ENCODE data around the gene POU6F2.

The POU6F2 gene

GRCh38 chr7:39404907-39405306 is 427.2 kb downstream of the POU6F2 start:
- no peak for DNase-seq (ENCODE audit: low read depth)

GRCh38 chr7:39405581-39405980 is 427.9 kb downstream of the POU6F2 start:
- no peak for DNase-seq (ENCODE audit: low read depth)

DNA sequence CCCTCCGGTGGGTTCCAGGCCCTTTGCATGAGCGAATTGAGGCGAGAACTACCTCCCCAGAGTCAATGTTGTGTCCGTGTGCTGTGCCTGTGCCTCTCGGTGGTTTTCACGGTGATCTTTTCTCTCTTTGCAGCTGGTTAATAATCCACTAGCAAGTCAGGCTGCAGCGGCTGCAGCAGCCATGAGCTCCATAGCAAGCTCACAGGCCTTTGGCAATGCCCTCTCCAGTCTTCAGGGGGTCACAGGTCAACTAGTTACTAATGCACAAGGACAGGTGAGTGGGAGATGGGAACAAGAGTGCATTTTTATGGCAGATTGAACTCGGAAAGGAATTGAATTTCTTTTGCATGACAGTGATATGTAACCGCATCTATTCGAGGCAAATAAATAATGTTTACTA is 428.8 kb downstream of the POU6F2 start:
- DNase-seq (ENCODE audit: low read depth): no peak

DNA sequence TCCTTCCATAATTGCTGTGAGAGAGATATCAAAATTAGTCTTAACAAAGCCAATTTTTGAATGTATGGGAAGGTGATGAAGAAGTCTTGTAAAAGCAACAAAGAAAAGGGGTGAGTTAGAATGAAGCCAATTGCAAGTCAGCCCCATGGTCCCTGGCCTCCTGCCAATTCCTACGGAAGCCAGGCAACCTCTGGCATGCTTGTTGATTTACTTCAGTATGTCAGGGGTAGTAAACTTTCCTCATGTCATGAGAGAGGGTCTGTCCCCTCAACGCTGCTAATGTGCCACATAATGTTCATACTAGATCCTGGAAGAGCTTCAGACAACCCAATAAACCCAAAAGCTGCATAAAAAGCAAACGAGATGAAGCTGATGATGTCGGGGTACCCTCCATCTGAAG is 429.4 kb downstream of the POU6F2 start:
- no peak for DNase-seq (ENCODE audit: low read depth)

DNA sequence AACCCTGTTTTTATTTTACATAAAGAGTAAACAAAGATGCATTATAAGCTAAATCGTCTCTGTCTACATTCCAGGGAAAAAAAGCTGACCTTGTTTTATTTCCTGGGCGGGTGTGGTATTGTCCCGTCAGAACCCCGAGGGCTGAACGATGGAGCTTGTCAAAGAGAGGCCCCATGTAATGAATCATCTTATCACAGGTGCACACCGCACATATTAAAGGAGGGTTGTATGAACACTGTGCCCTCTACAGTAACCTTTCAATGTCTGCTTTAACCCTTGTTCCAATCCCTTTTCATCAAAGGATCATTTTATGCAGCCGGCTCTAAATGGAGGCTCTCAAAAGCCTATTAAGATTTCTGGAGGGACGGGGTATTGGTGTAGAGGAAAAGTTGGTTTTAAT is 430.0 kb downstream of the POU6F2 start:
- no peak for DNase-seq (ENCODE audit: low read depth)

DNA sequence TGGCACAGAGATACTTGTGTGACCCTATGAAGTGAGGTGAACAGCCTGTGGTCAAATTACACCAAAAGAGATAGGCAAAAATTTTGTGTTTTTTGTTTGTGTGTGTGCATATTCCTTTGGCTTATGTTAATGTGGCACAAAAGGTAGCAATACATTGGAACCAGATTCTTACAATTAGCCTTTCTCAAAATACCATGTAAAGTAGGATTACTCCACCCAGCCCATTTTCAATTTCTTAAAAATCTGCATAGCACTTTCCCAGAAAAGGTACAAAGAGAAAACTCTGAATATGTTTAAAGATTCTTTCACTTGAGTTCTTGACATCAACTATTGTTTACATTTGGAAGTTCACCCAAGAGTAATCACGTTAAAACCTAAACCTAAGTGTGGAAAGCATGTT is 431.2 kb downstream of the POU6F2 start:
- DNase-seq (ENCODE audit: low read depth): no peak

GRCh38 chr7:39410582-39410981 is 432.9 kb downstream of the POU6F2 start:
- no peak for DNase-seq (ENCODE audit: low read depth)

DNA sequence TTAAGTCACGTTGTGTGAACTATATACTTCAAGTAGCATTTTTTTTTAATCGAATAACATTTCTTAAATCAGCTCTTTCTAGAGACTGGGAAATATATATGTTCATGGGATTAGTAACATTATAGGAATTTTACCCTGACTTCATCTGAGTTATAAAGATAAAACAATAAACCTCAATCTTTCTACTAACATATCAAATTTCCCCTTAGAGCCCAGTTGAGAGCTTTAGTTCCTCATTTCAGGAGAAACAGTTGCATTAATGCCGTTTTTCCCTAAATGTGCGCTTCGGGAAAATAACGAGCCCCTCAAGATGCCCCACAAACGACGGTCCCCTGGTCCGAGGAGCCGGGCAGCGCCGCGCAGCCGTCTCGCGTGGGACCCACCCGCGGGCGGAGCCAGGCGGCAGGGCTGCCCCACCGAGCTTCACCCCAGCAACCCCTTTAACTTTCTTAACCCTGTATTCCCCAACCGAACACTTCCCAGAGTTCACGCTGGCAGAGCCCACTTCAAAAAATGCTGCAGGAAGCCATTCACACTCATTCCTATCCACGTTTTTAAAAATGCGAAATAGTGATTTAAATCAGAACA is 436.0 kb downstream of the POU6F2 start:
- no peak for DNase-seq (ENCODE audit: low read depth)

DNA sequence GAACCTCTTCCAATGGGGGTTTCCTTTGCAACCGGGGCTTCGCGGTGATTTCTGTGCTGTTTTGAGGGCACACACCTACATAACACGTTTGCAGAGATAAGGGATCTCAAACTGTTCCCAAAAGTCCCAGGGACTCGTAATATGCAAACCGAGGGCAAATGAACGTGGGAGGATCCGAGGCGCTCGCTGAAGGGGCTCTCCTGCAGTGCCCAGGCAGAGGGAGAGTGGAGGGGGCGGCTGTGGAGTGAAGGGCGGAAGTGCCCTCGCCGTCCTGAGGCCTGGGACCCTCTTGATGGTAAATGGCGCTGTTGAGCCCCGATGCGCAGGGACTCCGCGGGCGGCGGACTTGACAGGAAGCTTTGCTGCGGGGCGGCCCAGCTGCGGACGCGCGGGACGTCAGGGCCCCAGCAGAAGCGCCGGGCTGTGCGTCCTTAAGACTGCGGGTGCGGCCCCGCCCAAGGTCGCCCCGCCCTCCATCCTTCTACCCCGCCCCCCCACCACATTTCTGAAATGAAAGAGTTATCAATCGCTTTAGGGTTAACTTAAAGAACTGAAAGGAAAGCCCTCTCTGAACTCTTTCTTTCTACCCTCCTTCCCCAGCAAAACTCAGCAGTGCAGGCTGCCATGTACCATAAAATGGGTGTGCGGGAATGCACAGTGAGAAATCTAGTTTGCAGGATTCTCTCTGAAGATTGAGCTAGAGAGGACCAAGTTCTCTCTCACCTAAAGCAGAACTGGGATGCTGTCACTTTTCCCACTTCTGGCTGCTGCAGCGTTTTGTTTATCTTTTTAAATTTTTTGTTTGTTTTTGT is 436.7 kb downstream of the POU6F2 start:
- no peak for DNase-seq (ENCODE audit: low read depth)

DNA sequence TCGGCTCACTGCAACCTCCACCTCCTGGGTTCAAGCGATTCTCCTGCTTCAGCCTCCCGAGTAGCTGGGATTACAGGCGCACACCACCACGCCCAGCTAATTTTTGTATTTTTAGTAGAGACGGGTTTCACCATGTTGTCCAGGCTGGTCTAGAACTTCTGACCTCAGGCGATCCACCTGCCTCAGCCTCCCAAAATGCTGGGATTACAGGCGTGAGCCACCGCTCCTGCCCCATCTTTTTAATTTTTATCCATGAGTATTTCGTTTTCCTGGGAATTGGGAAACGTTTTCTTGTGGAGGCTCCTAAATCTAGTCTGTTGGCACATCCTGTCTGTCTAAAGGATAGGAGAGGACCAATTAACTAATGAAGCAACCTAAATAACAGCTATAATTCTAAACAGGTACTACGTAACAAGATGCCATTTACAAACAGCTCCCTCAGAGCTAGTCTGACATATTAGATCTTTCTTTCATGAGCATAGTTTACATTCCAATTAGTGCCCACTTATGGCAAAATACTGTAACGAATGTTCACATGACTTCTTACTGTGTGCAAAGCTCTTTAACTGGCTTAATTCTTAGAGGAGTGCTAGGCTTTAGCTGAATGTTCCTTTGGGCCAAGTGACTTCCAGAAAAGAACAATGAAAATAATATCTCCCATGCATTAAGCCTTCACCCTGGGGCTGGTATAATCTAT is 437.5 kb downstream of the POU6F2 start:
- DNase-seq (ENCODE audit: low read depth): no peak

- DNase-seq (ENCODE audit: low read depth): no peak
Measured at GRCh38 chr7:39416866-39417265, 439.2 kb downstream of the POU6F2 start.

DNA sequence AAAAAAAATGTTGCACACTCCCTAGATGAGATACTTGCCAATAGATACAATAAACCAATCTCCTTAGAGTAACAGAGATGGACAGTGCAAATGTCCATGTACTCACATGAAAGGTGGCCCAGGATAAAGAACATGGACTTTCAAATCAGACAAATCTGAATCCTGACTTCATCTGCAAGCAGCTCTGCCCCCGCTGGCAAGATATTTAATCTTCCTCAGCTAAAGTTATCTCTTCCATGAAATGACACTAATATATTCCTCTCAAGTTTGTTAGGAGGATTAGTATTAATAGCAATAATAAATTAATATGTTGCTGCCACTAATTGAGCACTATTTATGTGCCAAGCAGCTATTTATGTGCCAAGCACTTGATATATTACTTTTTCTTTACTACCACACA is 439.9 kb downstream of the POU6F2 start:
- DNase-seq (ENCODE audit: low read depth): no peak

DNA sequence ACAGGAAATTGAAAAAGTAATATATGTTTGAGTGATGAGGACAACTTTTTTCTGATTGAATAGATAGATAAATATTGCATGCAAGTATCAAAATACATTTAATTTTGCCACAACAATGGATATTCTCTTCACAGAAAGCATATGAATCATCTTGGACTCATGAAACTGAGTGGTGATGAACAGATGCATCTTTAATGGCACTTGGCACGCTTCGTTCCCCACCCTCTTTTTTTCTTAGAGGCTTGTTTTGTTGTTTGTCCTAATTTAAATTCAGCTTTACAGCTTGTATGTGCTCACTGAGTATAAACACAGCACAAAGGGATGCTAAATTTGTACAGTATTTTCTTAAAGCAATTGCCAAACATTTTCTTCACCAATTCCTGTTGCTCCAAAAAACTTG is 443.5 kb downstream of the POU6F2 start:
- no peak for DNase-seq (ENCODE audit: low read depth)

DNA sequence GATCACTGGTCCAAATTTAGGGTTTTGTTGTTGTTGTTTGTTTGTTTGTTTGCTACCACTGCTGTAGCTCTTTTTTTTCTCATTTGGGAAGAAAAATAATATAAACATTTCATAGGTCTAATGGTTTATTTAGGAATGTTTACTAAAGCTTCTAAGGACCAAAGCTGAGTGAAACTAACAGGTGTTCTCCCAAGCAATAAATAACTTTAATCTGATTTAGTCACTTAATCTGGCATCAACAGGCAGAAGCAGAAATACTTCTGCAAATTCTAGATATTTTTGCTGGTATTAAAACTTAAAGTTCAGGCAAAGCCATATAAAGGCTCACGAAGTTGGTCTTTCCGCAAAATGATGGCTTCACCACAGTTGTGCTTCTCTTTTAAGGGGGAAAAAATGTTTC is 444.0 kb downstream of the POU6F2 start:
- no peak for DNase-seq (ENCODE audit: low read depth)

DNA sequence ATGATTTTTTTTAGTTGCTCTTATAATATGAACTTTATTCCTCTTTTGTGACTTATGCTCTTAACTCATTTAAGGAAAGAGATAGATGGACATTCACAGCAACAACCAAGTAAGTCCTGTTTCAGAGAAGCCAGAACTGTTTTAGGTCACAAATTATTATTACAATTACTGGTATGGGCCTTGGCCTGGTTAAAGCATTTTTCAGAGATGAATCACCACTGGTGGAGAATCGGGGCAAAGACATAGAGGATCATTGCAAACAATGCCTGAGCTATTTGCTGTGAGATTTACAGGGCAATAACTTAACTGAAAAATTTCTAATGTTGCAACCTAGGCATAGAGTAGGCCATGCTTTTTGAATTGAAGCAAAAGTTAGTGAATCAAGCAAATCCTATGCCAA is 450.5 kb downstream of the POU6F2 start:
- DNase-seq (ENCODE audit: low read depth): peak; percentile 74

DNA sequence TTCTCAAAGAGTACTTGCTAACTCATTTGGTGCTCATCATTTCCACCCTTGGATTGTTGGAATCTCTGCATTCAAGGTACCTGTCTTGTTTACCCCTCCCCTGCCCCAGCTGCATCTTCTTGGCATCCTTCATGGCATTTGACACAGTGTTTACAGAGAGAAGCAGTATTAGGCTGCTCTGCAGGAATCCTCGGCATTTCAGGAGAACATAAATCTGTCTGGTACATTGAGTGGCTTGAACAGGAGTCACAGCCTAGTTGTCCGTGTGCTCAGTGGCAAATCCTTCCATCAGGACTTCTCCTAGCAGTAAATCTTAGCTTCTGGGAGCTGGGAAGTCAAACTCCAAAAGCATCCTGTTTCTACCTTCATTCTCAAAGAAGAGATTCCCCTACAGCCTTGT is 451.7 kb downstream of the POU6F2 start:
- no peak for DNase-seq (ENCODE audit: low read depth)

DNA sequence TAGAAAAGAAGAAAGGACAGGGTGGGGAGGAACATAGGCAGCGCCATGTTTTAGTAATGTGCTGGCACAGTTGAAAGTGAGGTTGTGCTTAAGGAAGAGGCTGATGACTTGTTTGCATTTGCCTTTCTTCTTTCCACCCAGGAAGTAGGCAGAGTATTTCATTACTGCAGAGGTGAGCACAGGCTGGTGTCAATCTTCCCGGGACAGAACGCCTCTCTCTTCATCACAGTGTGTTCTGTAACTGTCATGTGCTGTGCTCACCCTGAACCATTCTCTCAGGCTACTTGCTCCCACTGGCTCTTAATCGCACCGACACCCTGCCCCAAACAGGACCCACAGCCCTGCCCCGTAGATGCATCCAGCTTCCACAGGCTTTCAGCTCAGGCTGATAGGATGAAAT is 452.7 kb downstream of the POU6F2 start:
- DNase-seq (ENCODE audit: low read depth): no peak

- DNase-seq (ENCODE audit: low read depth): no peak
Measured at GRCh38 chr7:39430909-39431641, 453.4 kb downstream of the POU6F2 start.

GRCh38 chr7:39432368-39432767 is 454.7 kb downstream of the POU6F2 start:
- DNase-seq (ENCODE audit: low read depth): no peak

GRCh38 chr7:39432807-39433416 is 455.2 kb downstream of the POU6F2 start:
- DNase-seq (ENCODE audit: low read depth): no peak

- DNase-seq (ENCODE audit: low read depth): no peak
Measured at GRCh38 chr7:39433550-39433949, 455.8 kb downstream of the POU6F2 start.

DNA sequence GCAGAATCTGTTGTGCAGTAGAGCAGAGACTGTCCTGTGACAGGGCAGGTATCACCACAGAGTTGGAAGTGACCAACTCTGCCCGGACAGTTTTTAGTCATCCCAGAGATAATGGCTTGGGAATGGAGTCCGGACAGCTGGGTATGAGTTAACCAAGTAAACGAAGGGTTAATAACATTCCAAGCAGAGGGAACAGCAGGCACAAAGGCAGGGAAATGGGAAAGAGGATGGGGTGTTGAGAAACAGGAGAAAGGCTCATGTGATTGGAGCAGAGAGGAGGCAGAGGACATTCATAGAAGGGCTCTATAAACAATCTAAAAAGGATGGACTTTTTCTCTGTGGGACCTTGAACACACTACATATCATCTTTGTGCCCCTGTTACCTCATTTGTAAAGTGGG is 456.3 kb downstream of the POU6F2 start:
- DNase-seq (ENCODE audit: low read depth): no peak

Measured in HS-5 (cell line).